ENCODE results near the gene CATSPERZ.

- TF ChIP-seq CTCF (conservative IDR thresholded peaks at IDR 0.05; ENCODE audit: low read length) (no peak), EZH2phosphoT487 (IDR thresholded peaks at IDR 0.05; ENCODE audit: borderline replicate concordance) (no peak)
These were observed 27.8 kb downstream of the CATSPERZ start for GRCh38 chr11:64327993-64328392.
